MCF 10A (cell line): Measurements from ENCODE around the gene HTR3A. TPM values are rescaled to one million over a fixed set of nuclear protein-coding genes. Genes with fewer than 3 reads are reported as not detected.

Source experiments
- BruUV-seq: library from RNA; stranded (reverse); fragments of 400-500 nt; replicated peaks from 2 replicates; lab custom pipeline; 2021; lab: Mats Ljungman, UMichigan
- CTCF ChIA-PET: fragments of 300-600 bp; sonication (Branson Sonifier 250); formaldehyde crosslinking; extraction: SDS; loops from one replicate; lab custom pipeline; 2021; ENCODE audit warnings: antibody characterized with exemption, inconsistent platforms; lab: Yijun Ruan, JAX
- POLR2A ChIA-PET: fragments of 300-600, 350-650 bp; sonication (Branson Sonifier 250); formaldehyde crosslinking; extraction: SDS; loops from one replicate; lab custom pipeline; 2020; ENCODE audit warnings: antibody characterized with exemption, inconsistent platforms; lab: Yijun Ruan, JAX
- DNase-seq: peaks from one replicate; pipeline ENCODE4 v3.0.0-alpha.2; 2018; ENCODE audit not compliant: unreplicated experiment
- H3K27ac Mint-ChIP-seq: one replicate; pipeline ENCODE4 v1.8.0; 2022; ENCODE audit warnings: mild to moderate bottlenecking, low read depth, mixed read lengths; ENCODE audit not compliant: unreplicated experiment
- H3K27me3 Mint-ChIP-seq: one replicate; pipeline ENCODE4 v1.8.0; 2022; ENCODE audit warnings: mixed read lengths; ENCODE audit not compliant: insufficient read depth, unreplicated experiment
- H3K36me3 Mint-ChIP-seq: one replicate; pipeline ENCODE4 v1.8.0; 2022; ENCODE audit warnings: mild to moderate bottlenecking, moderate library complexity, mixed read lengths; ENCODE audit not compliant: insufficient read depth, unreplicated experiment
- H3K4me1 Mint-ChIP-seq: one replicate; pipeline ENCODE4 v1.8.0; 2022; ENCODE audit warnings: mixed read lengths; ENCODE audit not compliant: insufficient read depth, unreplicated experiment
- H3K4me3 Mint-ChIP-seq: one replicate; pipeline ENCODE4 v1.8.0; 2022; ENCODE audit warnings: mild to moderate bottlenecking, moderate library complexity, mixed read lengths; ENCODE audit not compliant: unreplicated experiment
- H3K9me3 Mint-ChIP-seq: one replicate; pipeline ENCODE4 v1.8.0; 2022; ENCODE audit warnings: mixed read lengths; ENCODE audit not compliant: unreplicated experiment
- intact Hi-C: fragments of 100-400 bp; cut with micrococcal nuclease; formaldehyde crosslinking; loops from 2 replicates; pipeline ENCODE4 v1.14.1; 2022
- total RNA-seq: library from RNA; stranded (reverse); gene quantifications from 2 replicates; pipeline ENCODE4 v1.2.3, GENCODE V29; 2022
- TF ChIP-seq, protein P1 (sequence below): fragments of 200-600 bp; IDR thresholded peaks from one replicate; pipeline ENCODE4 v1.8.0; 2022; ENCODE audit warnings: antibody characterized with exemption, mild to moderate bottlenecking; ENCODE audit not compliant: unreplicated experiment

The HTR3A gene
- total RNA-seq, 1 experiment from 2014 or later: not detected

DNA sequence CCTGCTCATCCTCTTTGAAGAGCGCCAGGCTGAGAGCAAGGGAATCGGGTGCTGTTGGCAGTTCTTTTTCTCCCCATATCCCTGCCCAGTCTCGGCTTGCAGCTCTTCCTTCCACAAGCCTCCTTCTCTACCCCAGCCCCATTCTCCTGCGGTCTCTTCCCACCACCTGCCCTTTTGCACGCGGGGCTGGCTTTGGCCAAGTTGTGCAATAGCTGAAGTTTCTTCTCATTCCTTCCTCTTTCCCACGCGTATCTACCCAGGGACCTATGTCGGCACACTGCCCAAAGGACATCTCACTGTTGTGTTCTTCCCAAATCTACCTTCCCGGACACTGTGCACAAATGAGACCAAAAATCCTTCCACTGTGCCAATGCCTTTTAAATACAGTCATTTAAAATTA is 22.3 kb upstream of the HTR3A start:
- ChIA-PET CTCF (interaction anchor here (0.6 kb wide), 1 partner anchor 15 kb away, joined by 3 read pairs; no protein-coding TSS in a partner anchor), POLR2A (no interaction called here)
- Mint-ChIP-seq H3K27me3 (peaks cover 82% of the 10 kb centered on the region), H3K4me1 (no peaks in the 10 kb centered on the region), H3K36me3 (no peaks in the 10 kb centered on the region), H3K27ac (no peak overlapping the region), H3K4me3 (no peak overlapping the region), H3K9me3 (no peaks in the 10 kb centered on the region)
- DNase-seq: no peak
- intact Hi-C loops: no loop called here
- no TSS peak for BruUV-seq
- TF ChIP-seq, protein P1, sequence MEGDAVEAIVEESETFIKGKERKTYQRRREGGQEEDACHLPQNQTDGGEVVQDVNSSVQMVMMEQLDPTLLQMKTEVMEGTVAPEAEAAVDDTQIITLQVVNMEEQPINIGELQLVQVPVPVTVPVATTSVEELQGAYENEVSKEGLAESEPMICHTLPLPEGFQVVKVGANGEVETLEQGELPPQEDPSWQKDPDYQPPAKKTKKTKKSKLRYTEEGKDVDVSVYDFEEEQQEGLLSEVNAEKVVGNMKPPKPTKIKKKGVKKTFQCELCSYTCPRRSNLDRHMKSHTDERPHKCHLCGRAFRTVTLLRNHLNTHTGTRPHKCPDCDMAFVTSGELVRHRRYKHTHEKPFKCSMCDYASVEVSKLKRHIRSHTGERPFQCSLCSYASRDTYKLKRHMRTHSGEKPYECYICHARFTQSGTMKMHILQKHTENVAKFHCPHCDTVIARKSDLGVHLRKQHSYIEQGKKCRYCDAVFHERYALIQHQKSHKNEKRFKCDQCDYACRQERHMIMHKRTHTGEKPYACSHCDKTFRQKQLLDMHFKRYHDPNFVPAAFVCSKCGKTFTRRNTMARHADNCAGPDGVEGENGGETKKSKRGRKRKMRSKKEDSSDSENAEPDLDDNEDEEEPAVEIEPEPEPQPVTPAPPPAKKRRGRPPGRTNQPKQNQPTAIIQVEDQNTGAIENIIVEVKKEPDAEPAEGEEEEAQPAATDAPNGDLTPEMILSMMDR: no peak

DNA sequence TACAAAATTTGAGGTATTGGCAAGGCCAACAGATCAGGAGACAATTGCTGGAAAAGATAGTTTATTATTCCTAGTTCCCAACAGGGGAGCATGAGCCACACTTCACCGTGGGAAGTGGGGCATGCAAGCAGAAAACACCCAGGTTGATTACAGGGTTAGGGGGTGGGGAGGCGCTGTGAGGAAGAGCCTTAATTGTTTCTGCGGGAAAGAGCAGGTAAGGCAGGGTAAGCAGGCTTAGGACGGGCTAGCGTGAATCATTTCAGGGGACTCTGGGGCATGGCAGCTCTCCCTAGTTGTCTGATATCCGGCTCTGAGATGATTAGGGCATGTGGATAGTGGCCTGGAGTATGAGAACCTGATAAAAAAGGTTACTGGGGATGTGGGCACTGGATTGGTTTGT is 20.7 kb upstream of the HTR3A start:
- ChIA-PET POLR2A (no interaction called here), CTCF (no interaction called here)
- DNase-seq: no peak
- H3K27me3 Mint-ChIP-seq: peaks cover 86% of the 10 kb centered on the region
- TF ChIP-seq, protein P1: no peak
- intact Hi-C loops: no loop called here
- H3K4me1 Mint-ChIP-seq: no peaks in the 10 kb centered on the region
- H3K27ac Mint-ChIP-seq: no peak overlapping the region
- H3K9me3 Mint-ChIP-seq: no peaks in the 10 kb centered on the region
- H3K4me3 Mint-ChIP-seq: no peak overlapping the region
- no TSS peak for BruUV-seq
- peaks cover 5% of the 10 kb centered on the region for H3K36me3 Mint-ChIP-seq

DNA sequence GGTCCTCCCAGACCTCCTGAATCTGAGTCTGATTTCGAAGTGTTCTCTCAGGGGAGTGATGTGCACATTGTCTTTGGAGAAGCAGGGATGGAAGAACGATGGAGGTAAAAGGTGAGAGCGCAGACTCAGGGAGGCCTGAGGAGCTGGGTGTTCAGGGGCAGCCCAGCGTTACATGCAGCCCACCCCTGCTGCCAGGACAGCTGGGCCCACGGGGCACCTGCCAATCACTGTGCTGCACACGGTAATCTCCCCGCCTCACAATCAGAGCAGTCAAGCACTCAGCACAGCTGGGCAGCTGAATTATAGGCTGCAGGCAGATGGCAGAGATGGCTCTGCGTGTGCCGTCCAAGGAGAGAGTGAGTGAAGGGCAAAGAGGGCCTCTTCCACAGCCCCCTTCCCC is 17.9 kb upstream of the HTR3A start:
- H3K4me1 Mint-ChIP-seq: no peaks in the 10 kb centered on the region
- intact Hi-C loops: no loop called here
- peaks cover 5% of the 10 kb centered on the region for H3K36me3 Mint-ChIP-seq
- TF ChIP-seq, protein P1: no peak
- DNase-seq: no peak
- no TSS peak for BruUV-seq
- no peak overlapping the region for H3K27ac Mint-ChIP-seq
- no peaks in the 10 kb centered on the region for H3K9me3 Mint-ChIP-seq
- ChIA-PET POLR2A (no interaction called here), CTCF (interaction anchor here (0.7 kb wide), 1 partner anchor 260 kb away, joined by 3 read pairs; no protein-coding TSS in a partner anchor)
- H3K4me3 Mint-ChIP-seq: no peak overlapping the region
- peaks cover 78% of the 10 kb centered on the region for H3K27me3 Mint-ChIP-seq

DNA sequence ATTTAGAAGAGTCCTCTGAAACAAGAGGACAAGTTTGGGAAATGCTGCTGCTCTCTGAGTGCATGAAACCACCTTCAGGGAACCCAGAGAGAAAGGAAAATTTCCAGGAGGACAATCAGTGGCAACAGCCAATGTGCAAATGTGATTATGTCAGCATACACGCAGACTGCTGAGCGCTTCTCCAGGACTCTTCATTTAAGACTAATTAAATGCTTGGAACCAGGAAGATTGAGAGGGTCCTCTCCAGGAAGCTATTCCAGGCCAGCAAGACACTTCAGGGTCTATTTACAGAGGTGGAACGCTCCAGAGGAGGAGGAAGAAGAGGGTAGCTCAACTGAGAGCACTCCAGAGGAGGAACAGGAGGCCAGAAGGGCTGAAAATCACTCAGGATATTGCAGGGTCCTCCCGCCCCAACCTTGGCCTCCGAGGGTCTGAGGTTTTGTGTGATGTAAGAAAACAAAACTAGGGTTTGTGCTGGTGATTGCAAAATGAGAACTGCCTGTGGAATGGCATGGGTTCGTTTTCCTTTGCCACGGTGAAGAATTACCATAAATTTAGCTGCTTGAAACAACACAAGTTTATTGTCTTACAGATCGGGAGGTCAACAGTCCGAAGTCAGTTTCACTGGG is 14.1 kb upstream of the HTR3A start:
- intact Hi-C loops: no loop called here
- Mint-ChIP-seq H3K27me3 (peaks cover 79% of the 10 kb centered on the region), H3K4me1 (no peaks in the 10 kb centered on the region), H3K4me3 (no peak overlapping the region), H3K27ac (no peak overlapping the region), H3K9me3 (no peaks in the 10 kb centered on the region), H3K36me3 (peaks cover 5% of the 10 kb centered on the region)
- ChIA-PET CTCF (interaction anchor here (0.6 to 1.7 kb wide), 2 partner anchors 34 to 344 kb away, joined by 3 to 6 read pairs; no protein-coding TSS in a partner anchor), POLR2A (no interaction called here)
- TF ChIP-seq, protein P1: no peak
- BruUV-seq: no TSS peak
- no peak for DNase-seq
